Activated gamma-delta T cell treated with anti-CD3 and anti-CD28 coated beads, Interleukin-2, amount 50 U/mL, for 16 hours (primary cell): ENCODE measurements around the gene FBXW2.
"Not testable (repeated sequence)": the region's sequence is repeated elsewhere in the genome, so short reads cannot be mapped to it uniquely, and the experiment has no call there.

Experiments
- DNase-seq: peaks from one replicate; pipeline ENCODE4 v3.0.0-alpha.2; 2020; ENCODE audit warnings: low read depth

FBXW2 gene

DNA sequence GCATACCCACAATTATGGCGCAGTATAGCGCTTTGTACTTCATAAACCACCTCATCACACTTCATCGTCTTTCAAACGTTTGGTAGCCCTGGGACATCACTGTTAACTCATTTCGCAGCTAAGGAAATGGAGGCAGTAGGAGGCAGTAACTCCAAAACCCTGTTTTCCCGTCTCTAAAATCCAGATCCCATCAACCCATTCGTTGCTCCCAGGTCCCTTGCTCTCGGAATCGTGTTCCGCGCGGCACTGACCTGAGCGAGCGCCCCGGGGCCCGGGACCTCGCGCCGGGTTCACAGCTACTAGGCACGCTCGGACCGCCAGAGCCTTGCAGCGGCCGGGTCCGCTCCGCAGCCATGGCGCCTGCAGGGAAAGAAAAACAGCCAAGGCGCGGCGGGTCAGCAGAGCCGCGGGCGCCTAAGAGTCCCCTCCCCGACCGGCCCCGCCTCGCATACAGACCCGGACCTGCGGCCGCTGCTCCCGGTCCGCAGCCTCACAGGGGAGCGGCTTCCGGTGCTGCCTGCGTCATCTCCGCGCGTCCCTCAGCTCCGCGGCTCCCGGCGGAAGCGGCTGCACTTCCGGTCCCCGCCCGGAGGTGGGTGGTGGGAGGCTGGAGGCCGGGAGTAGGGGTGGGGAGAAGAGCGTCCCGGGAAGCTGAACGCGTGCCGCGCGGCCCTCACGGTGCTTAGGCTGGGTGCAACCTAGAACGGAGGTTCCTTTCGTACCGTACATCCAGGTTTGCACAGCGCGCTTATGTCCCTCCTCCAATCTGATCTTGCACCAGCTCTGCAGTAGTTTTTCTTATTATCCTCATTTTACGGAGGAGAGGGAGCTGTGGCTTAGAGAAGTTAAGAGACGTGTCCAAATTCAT is at the start of gene FBXW2:
Gene FBXW2, minus strand, starts transcription at position 519 of the 868 bp plus-strand sequence. CDS start 5,158 bp downstream, outside the sequence.
- peak; percentile 78 for DNase-seq

- DNase-seq: no peak
Measured at GRCh38 chr9:120841930-120842684, 48.9 kb upstream of the FBXW2 start.

DNA sequence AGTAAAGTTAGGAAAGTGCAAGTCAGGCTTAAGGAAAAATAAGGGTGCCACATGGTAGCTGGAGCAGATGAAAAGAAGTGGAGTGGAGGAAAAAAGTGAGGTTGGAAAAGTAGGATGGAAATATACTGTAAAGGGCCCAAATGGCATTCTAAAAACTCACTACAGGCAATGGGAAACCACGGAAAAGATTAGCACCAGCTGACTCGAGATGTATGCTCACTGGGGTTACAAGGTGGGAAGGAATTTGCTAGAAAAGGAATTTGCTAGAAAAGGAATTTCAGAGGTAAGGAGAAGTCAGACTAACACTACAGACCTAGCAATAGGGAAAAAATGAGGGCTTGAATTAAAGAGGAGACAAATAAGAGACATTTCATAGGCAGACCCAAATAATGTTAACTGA is 45.9 kb upstream of the FBXW2 start:
- DNase-seq: no peak

DNA sequence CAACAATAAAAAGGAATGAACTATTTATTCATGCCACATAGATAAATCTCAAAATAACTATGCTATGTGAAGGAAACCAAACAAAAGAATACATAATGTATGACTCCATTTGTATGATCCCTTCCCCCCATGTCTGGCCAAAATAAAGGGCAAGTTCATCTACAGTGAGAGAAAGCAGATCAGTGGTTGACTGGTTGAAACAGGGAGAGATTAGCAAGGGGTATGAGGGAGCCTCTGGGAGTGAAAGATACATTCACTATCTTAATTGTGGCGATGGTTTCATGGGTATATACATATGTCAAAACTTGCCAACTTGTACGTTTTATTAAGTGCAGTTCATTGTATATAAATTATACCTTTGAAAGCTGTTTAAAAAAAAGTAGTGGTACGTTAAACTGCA is 44.7 kb upstream of the FBXW2 start:
- DNase-seq: no peak

DNA sequence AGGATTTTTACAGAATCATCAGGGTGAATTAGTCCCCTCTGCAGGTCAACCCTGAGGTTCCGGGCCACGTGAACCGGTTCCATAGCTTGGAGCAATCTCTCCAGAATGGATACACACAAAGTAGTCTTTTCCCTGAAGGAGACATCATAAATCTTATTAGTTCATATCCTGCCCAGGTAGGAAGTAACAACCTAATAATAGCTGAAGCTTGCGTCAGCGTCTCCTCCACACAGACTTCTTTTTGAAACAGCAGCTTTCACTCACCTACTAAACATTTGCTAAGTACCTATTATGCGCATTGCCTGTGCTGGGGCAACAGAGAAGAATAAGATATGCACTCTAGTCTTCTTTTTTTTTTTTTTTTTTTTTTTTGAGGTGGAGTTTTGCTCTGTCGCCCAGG is 40.1 kb upstream of the FBXW2 start:
- no peak for DNase-seq

GRCh38 chr9:120832807-120833206 is 39.6 kb upstream of the FBXW2 start:
- no peak for DNase-seq

DNA sequence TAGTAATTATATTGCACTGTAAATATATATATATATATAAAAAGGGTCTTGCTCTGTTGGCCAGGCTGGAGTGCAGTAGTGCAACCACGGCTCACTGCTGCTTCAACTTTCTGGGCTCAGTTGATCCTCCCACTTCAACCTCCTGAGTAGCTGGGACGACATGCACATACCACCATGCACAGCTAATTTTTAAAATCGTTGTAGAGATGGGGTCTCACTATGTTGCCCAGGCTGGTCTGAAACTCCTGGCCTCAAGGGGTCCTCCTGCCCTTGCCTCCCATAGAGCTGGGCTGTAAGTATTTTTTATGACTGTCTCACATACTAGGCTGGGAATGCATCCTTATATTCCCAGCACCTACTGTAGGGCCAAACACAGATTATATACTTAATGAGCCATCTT is 37.6 kb upstream of the FBXW2 start:
- DNase-seq: no peak

DNA sequence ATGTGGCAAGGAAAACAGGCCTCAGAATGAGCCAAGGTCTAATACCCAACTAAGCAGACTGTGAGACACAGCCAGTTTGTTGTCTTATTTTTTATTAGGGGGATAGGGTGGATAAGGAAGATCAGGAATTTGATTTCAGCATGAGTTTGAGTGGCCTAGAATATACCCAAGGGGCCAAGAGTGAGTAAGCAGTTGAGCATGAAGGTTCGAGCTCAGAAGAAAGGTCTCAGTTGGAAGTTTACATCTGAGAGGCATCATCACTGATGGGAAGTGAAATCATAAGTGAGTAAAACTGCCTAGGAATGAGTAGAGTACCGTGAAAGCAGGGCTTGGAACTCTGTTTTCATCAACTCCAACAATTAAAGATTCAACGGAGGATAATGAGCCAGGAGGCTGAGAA is 36.9 kb upstream of the FBXW2 start:
- DNase-seq: no peak

- DNase-seq: no peak
Measured at GRCh38 chr9:120829650-120830049, 36.4 kb upstream of the FBXW2 start.

- DNase-seq: no peak
Measured at GRCh38 chr9:120820095-120820494, 26.9 kb upstream of the FBXW2 start.

DNA sequence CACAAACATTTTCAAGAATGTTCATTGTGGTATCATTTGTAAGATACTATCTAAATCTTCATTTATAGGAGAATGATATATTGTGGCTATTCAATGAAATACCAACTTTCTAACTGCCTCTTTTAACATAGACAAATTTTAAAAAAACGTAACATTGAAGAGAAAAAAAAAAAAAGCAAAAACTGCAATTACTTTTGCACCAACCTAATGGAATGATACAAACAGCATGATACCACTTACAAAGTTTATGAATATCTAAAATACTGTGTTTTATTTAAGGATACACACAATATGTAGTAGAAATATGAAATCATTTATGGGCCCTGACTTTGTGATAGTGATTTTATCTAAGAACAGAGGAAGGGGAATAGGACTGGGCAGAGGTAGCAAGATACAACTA is 25.4 kb upstream of the FBXW2 start:
- DNase-seq: no peak

GRCh38 chr9:120815075-120815474 is 21.9 kb upstream of the FBXW2 start:
- no peak for DNase-seq

- DNase-seq: no peak
Measured at GRCh38 chr9:120808931-120809330, 15.7 kb upstream of the FBXW2 start.

GRCh38 chr9:120807607-120808379 is 14.6 kb upstream of the FBXW2 start:
- DNase-seq: no peak

DNA sequence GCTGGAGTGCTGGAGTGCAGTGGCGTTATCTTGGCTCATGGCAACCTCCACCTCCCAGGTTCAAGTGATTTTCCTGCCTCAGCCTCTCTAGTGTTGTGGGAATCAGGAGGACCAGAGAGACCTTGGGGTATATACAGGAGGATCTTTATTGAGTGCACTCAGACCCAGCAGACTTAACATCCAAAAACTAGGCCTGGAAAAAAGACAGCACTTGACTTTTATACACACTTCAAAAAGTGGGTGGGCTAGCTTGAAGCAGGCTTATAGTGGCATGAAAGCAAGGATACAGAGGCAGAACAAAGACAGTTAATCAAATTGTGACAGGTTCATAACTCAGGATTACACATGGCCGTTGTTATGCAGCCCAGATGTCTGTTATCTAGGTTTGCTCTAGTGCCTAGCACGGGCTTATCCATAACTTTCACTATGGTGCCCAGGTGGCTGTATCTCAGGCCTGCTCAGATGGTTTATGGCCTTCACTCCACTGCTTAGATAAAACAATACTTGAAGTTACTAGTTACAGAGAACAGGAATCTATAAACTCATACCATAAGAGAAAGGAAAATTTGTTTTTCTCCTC is 11.7 kb upstream of the FBXW2 start:
- DNase-seq: not testable (repeated sequence)

DNA sequence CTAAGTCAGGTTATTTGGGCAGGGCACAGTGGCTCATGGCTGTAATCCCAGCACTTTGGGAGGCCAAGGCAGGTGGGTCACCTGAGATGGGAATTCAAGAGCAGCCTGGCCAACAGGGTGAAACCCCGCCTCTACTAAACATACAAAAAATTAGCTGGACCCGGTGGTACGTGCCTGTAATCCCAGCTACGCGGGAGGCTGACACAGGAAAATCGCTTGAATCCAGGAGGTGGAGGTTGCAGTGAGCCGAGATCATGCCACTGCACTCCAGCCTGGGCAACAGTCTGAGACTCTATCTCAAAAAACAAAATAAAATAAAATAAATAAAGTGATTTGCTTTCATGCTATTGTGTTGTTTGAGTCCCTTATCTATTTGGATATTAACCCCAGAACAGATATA is 8.2 kb upstream of the FBXW2 start:
- DNase-seq: no peak

GRCh38 chr9:120791161-120791560 is 2.1 kb downstream of the FBXW2 start:
- no peak for DNase-seq

DNA sequence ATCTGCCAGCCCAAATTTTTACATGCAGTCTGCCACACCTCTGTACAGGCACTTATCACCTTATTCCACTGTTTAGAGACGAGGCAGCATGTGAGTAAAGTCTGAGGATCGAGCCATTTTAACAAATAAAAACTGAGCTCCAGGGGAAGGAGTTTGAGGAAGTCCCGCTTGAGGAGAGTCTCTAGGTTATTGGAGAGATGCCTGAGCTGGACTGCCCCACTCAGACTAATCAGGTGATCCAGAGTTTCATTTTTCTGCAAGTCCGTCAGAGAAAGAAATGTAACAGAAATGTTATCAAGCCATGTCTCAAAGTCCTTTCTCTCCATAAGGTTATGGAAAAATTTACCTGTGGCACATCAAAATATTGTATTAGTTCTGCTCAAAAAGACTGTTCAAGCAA is 5.3 kb downstream of the FBXW2 start:
- no peak for DNase-seq

DNA sequence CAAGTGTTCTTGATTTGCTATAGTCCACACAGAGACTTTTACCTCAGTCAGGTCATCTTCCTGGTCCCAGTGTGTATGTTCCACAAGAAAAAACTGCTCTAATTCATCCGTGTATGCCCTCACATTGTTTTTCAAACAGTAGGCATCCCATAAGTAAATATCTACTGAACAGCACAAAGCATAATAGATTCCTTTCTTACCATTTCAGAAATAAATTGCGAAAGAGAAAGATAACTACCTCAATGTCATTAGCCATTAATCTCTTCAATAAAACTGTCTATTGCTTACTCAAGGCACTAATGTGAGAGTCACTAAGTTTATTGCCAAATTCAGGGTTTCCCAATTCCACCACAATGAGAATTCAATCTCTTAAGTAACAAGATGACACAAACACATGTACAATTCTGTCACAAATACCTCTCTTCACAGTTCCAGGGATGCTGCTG is 9.6 kb downstream of the FBXW2 start:
- DNase-seq: no peak

- no peak for DNase-seq
Measured at GRCh38 chr9:120781236-120781635, 12.0 kb downstream of the FBXW2 start.

- DNase-seq: no peak
Measured at GRCh38 chr9:120780367-120780766, 12.8 kb downstream of the FBXW2 start.

DNA sequence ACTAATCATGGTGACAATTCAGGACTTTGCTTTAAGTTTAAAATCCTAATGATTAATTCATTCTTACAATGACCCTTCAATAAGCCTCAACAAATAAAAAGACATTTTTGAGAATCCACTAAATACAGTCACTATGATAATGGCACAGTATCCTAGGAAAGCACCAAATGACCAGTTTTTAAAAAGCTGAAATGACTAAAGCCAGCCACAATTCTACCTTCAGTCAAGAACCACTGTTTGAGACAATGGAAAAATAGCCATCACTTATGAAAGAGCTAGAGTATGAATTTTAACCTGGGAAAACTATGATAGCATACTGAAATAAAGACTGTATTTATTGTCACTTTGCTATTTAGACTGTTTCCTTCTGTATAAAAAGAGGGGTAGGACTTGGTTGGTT is 14.0 kb downstream of the FBXW2 start:
- no peak for DNase-seq
